Neural cell (in vitro differentiated cells): ENCODE measurements around the gene USP4. TPM values are rescaled to one million over a fixed set of nuclear protein-coding genes. Genes with fewer than 3 reads are reported as not detected.

Source experiments
- H2AFZ ChIP-seq: fragments of 200-600, 300-800 bp; sonication (generic), shearing (Covaris generic); 2 replicates; pipeline ENCODE4 v1.6.0; 2014; ENCODE audit warnings: low read depth, mild to moderate bottlenecking, antibody characterized with exemption, low read length, moderate library complexity
- H3F3A ChIP-seq: fragments of 200-600 bp; shearing (Covaris generic); 2 replicates; pipeline ENCODE4 v1.6.1; 2016; ENCODE audit warnings: mild to moderate bottlenecking, moderate library complexity, mixed read lengths, antibody characterized with exemption, low read length; ENCODE audit not compliant: insufficient read depth, poor library complexity, severe bottlenecking
- H3K27ac ChIP-seq: fragments of 200-600, 300-800 bp; sonication (generic), shearing (Covaris generic); 2 replicates; pipeline ENCODE4 v1.5.1; 2014; ENCODE audit warnings: mild to moderate bottlenecking, low read length, moderate library complexity
- H3K27me3 ChIP-seq: fragments of 300-800, 200-600 bp; sonication (generic), shearing (Covaris generic); 2 replicates; pipeline ENCODE4 v1.6.0; 2014; ENCODE audit warnings: mild to moderate bottlenecking, low read depth, low read length, moderate library complexity; ENCODE audit not compliant: insufficient read depth
- H3K36me3 ChIP-seq: fragments of 300-800, 200-600 bp; sonication (generic), shearing (Covaris generic); 2 replicates; pipeline ENCODE4 v1.5.1; 2014; ENCODE audit warnings: mild to moderate bottlenecking, antibody characterized with exemption, low read length, moderate library complexity; ENCODE audit not compliant: insufficient read depth
- H3K4me2 ChIP-seq: fragments of 300-800, 200-600 bp; sonication (generic), shearing (Covaris generic); 2 replicates; pipeline ENCODE4 v1.6.0; 2014; ENCODE audit warnings: mild to moderate bottlenecking, low read length
- H3K4me3 ChIP-seq: fragments of 300-800, 200-600 bp; sonication (generic), shearing (Covaris generic); 2 replicates; pipeline ENCODE4 v1.5.1; 2014; ENCODE audit warnings: mild to moderate bottlenecking, low read length, moderate library complexity
- H3K79me2 ChIP-seq: fragments of 200-600 bp; shearing (Covaris generic); replicated peaks from 2 replicates; pipeline ENCODE4 v1.6.0; 2014; ENCODE audit warnings: mild to moderate bottlenecking, low read length, moderate library complexity; ENCODE audit not compliant: insufficient read depth
- H3K9ac ChIP-seq: fragments of 300-800, 200-600 bp; sonication (generic), shearing (Covaris generic); 2 replicates; pipeline ENCODE4 v1.6.1; 2016; ENCODE audit warnings: mild to moderate bottlenecking, low read length, mixed read lengths
- H3K9me2 ChIP-seq: fragments of 200-600 bp; shearing (Covaris generic); 2 replicates; pipeline ENCODE4 v1.6.1; 2016; ENCODE audit warnings: mild to moderate bottlenecking, low read length, mixed read lengths; ENCODE audit not compliant: insufficient read depth
- H3K9me3 ChIP-seq: fragments of 200-600, 300-800 bp; sonication (generic), shearing (Covaris generic); 2 replicates; pipeline ENCODE4 v1.6.1; 2016; ENCODE audit warnings: mild to moderate bottlenecking, mixed run types, low read length, moderate library complexity, mixed read lengths
- H4K20me1 ChIP-seq: fragments of 200-600 bp; shearing (Covaris generic); 2 replicates; pipeline ENCODE4 v1.6.1; 2016; ENCODE audit warnings: mild to moderate bottlenecking, mixed run types; ENCODE audit not compliant: insufficient read depth
- CTCF ChIP-seq: fragments of 450-650 bp; IDR thresholded peaks from 2 replicates; pipeline ENCODE4 v1.5.1; 2014; ENCODE audit warnings: antibody characterized with exemption, mild to moderate bottlenecking, moderate library complexity; ENCODE audit not compliant: poor library complexity, severe bottlenecking
- EP300 ChIP-seq: fragments of 450-650 bp; conservative IDR thresholded peaks from 2 replicates; pipeline ENCODE4 v1.6.1; 2014; ENCODE audit warnings: antibody characterized with exemption, mild to moderate bottlenecking, moderate library complexity; ENCODE audit not compliant: poor library complexity, severe bottlenecking
- EZH2 ChIP-seq: fragments of 200-600, 300-800 bp; shearing (Covaris generic), sonication (generic); IDR thresholded peaks from 2 replicates; pipeline ENCODE4 v1.6.1; 2014; ENCODE audit warnings: antibody characterized with exemption, low read length, borderline replicate concordance, mild to moderate bottlenecking; ENCODE audit not compliant: insufficient read depth, poor library complexity, severe bottlenecking
- MXI1 ChIP-seq: fragments of 450-650 bp; conservative IDR thresholded peaks from 2 replicates; pipeline ENCODE4 v1.6.1; 2014; ENCODE audit warnings: antibody characterized with exemption, mild to moderate bottlenecking; ENCODE audit not compliant: poor library complexity, severe bottlenecking
- POLR2AphosphoS5 ChIP-seq: IDR thresholded peaks from 2 replicates; pipeline ENCODE4 v1.6.1; 2012
- RAD21 ChIP-seq: fragments of 450-650 bp; conservative IDR thresholded peaks from 2 replicates; pipeline ENCODE4 v1.6.1; 2014; ENCODE audit warnings: antibody characterized with exemption, mild to moderate bottlenecking, moderate library complexity
- REST ChIP-seq: IDR thresholded peaks from 2 replicates; pipeline ENCODE4 v1.6.1; 2012; ENCODE audit warnings: borderline replicate concordance
- SMC3 ChIP-seq: fragments of 450-650 bp; conservative IDR thresholded peaks from 2 replicates; pipeline ENCODE4 v1.6.1; 2014; ENCODE audit warnings: antibody characterized with exemption, mild to moderate bottlenecking, moderate library complexity; ENCODE audit not compliant: poor library complexity
- TAF1 ChIP-seq: IDR thresholded peaks from 2 replicates; pipeline ENCODE4 v1.6.1; 2012; ENCODE audit warnings: low read depth
- polyA plus RNA-seq: library from polyadenylated mRNA; depleted of rRNA; stranded (reverse); fragments of >200 nt; gene quantifications from 2 replicates; pipeline ENCODE4 v1.2.3, GENCODE V29; 2014

The USP4 gene
- polyA plus RNA-seq, 1 donor from 2014 or later = 35.5 TPM

GRCh38 chr3:49305608-49306007, 34.2 kb downstream of the USP4 start:
- Histone ChIP-seq H3K36me3 (peaks cover 3% of the 10 kb centered on the region), H3K4me3 (no peak overlapping the region), H3K79me2 (no peaks in the 10 kb centered on the region), H3K9me3 (no peaks in the 10 kb centered on the region), H3K4me2 (no peak overlapping the region), H4K20me1 (no peaks in the 10 kb centered on the region), H2AFZ (no peak overlapping the region), H3K9me2 (no peaks in the 10 kb centered on the region), H3F3A (no peaks in the 10 kb centered on the region), H3K27ac (no peak overlapping the region), H3K9ac (no peak overlapping the region), H3K27me3 (no peaks in the 10 kb centered on the region)
- TF ChIP-seq RAD21 = no peak
- no peak for TF ChIP-seq REST
- no peak for TF ChIP-seq MXI1
- no peak for TF ChIP-seq TAF1
- no peak for TF ChIP-seq EP300
- no peak for TF ChIP-seq EZH2
- TF ChIP-seq CTCF = no peak
- no peak for TF ChIP-seq SMC3
- TF ChIP-seq POLR2AphosphoS5 = no peak

GRCh38 chr3:49302613-49303012, 37.2 kb downstream of the USP4 start:
- Histone ChIP-seq H3K4me3 (no peak overlapping the region), H3K79me2 (no peaks in the 10 kb centered on the region), H3K36me3 (no peaks in the 10 kb centered on the region)

More at GRCh38 chr3:49302613-49303012, 37.2 kb downstream of the USP4 start:
- H3F3A ChIP-seq = no peaks in the 10 kb centered on the region
- no peaks in the 10 kb centered on the region for H4K20me1 ChIP-seq
- H3K9ac ChIP-seq = no peak overlapping the region
- no peaks in the 10 kb centered on the region for H3K9me3 ChIP-seq
- no peaks in the 10 kb centered on the region for H3K27me3 ChIP-seq
- H2AFZ ChIP-seq = no peak overlapping the region
- TF ChIP-seq POLR2AphosphoS5 = no peak
- TF ChIP-seq REST = no peak
- no peak for TF ChIP-seq CTCF
- TF ChIP-seq EP300 = no peak
- no peak for TF ChIP-seq MXI1
- TF ChIP-seq TAF1 = no peak
- TF ChIP-seq EZH2 = no peak
- no peak for TF ChIP-seq SMC3
- TF ChIP-seq RAD21 = no peak
- no peaks in the 10 kb centered on the region for H3K9me2 ChIP-seq
- H3K4me2 ChIP-seq = no peak overlapping the region
- H3K27ac ChIP-seq = no peak overlapping the region
